Measurements from ENCODE around the gene LMAN1L. TPM values are rescaled to one million over a fixed set of nuclear protein-coding genes. Genes with fewer than 3 reads are reported as not detected.

The LMAN1L gene
- total RNA-seq, 4 donors from 2014 or later: 0.29 to 1.3 TPM; not detected in 2

DNA sequence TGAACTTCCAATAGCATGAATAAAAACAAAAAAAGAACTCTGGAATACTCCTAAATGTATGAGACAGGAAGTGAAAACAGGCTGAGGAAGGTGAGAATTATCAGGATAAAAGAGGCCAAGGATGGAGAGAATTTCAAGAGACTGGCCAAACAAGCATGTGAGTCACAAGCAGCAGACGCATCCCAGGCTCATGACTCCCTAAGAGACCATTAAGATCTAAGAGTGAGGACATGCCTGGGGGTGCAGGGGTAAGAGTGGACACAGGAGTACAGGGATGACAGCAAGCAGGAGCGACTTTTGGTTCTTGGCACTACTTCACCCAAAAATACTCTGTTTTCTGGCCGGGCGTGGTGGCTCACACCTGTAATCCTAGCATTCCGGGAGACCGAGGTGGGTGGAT lies 53.5 kb downstream of the LMAN1L start:
- intact Hi-C loops (cut with DNase I; ENCODE audit: low total_unique reads): no loop called here
- DNase-seq (ENCODE audit: low spot score in 2 of 2): peak in 1 of 2 donors; percentile 45
- whole genome bisulfite sequencing, 2 donors: 50% methylated on average over 6 of the region's 6 CpGs

GRCh38 chr15:74867466-74868038 lies 54.9 kb downstream of the LMAN1L start:
- WGBS, 2 donors: 18 to 39% methylated on average over 1 of the region's 1 CpG
- intact Hi-C loops (cut with DNase I; ENCODE audit: low total_unique reads): no loop called here
- no peak for DNase-seq (ENCODE audit: low spot score in 2 of 2)
- no peak overlapping the region for H3K4me3 ChIP-seq (ENCODE audit: low read depth, poor library complexity, severe bottlenecking)
- TF ChIP-seq POLR2A (IDR thresholded peaks at IDR 0.05): no peak
- TF ChIP-seq, protein P1, sequence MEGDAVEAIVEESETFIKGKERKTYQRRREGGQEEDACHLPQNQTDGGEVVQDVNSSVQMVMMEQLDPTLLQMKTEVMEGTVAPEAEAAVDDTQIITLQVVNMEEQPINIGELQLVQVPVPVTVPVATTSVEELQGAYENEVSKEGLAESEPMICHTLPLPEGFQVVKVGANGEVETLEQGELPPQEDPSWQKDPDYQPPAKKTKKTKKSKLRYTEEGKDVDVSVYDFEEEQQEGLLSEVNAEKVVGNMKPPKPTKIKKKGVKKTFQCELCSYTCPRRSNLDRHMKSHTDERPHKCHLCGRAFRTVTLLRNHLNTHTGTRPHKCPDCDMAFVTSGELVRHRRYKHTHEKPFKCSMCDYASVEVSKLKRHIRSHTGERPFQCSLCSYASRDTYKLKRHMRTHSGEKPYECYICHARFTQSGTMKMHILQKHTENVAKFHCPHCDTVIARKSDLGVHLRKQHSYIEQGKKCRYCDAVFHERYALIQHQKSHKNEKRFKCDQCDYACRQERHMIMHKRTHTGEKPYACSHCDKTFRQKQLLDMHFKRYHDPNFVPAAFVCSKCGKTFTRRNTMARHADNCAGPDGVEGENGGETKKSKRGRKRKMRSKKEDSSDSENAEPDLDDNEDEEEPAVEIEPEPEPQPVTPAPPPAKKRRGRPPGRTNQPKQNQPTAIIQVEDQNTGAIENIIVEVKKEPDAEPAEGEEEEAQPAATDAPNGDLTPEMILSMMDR (IDR thresholded peaks at IDR 0.05): no peak

More for the DNA sequence above, 53.5 kb downstream of the LMAN1L start:
- TF ChIP-seq POLR2A (IDR thresholded peaks at IDR 0.05): no peak
- TF ChIP-seq, protein P1 (IDR thresholded peaks at IDR 0.05): no peak
- no peak overlapping the region for H3K4me3 ChIP-seq (ENCODE audit: low read depth, poor library complexity, severe bottlenecking)

DNA sequence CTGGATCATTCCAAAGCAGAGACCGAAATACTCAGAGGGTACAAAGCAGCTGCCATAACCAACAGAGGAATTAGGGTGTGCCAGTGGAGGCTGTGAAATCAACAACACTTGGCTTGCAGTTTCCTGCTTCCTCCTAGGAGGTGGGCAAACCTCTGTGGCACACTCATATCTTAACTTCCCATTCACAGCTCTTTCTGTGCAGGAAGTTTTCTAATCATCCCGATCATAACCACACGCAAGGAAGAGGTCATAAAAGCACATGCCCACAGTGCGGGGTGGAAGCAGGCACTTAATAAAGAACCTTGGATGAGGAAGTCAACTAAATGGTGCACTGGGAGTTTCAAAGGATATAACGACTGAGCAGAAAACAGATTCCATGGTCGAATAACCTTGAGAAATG lies 55.4 kb downstream of the LMAN1L start:
- WGBS, 2 donors: 53 to 63% methylated on average over 6 of the region's 6 CpGs
- H3K4me3 ChIP-seq (ENCODE audit: low read depth, poor library complexity, severe bottlenecking): no peak overlapping the region
- TF ChIP-seq POLR2A (IDR thresholded peaks at IDR 0.05): no peak
- TF ChIP-seq, protein P1 (IDR thresholded peaks at IDR 0.05): no peak
- intact Hi-C loops (cut with DNase I; ENCODE audit: low total_unique reads): no loop called here
- DNase-seq (ENCODE audit: low spot score in 2 of 2): peak in 1 of 2 donors; percentile 54

DNA sequence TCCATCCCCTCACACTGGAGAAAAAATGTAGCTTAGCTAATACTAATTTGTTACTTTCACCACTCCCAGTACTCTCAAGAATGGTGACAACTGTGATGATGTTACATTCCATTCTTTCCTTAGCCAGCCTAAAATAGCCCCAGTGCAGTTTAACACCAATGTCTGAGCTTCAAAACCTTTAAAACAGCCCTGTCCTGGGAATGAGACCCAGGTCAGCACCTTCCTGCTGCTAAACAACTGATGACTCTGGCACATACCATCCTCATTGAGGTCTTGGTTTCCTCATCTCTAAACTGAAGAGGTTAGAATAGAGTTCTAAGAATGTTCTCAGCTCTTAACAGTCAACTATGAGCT lies 56.7 kb downstream of the LMAN1L start:
- no peak for TF ChIP-seq POLR2A (IDR thresholded peaks at IDR 0.05)
- TF ChIP-seq, protein P1 (IDR thresholded peaks at IDR 0.05): no peak
- DNase-seq (ENCODE audit: low spot score in 2 of 2): no peak
- H3K4me3 ChIP-seq (ENCODE audit: low read depth, poor library complexity, severe bottlenecking): no peak overlapping the region
- intact Hi-C loops (cut with DNase I; ENCODE audit: low total_unique reads): no loop called here

- TF ChIP-seq, protein P1 (IDR thresholded peaks at IDR 0.05): no peak
- no peak for TF ChIP-seq POLR2A (IDR thresholded peaks at IDR 0.05)
- WGBS, 2 donors: 20 to 28% methylated on average over 6 of the region's 6 CpGs
- H3K4me3 ChIP-seq (ENCODE audit: low read depth, poor library complexity, severe bottlenecking): no peak overlapping the region
- DNase-seq (ENCODE audit: low spot score in 2 of 2): peak; percentile 75 to 93
- intact Hi-C loops (cut with DNase I; ENCODE audit: low total_unique reads): no loop called here
These were observed 57.2 kb downstream of the LMAN1L start for GRCh38 chr15:74869726-74870407.
